ENCODE measurements around the gene HELZ.
A peak's percentile ranks its signal among the peaks of the same experiment; 100 is the strongest.
"Not testable (repeated sequence)": the region's sequence is repeated elsewhere in the genome, so short reads cannot be mapped to it uniquely, and the experiment has no call there.

Gene HELZ

DNA sequence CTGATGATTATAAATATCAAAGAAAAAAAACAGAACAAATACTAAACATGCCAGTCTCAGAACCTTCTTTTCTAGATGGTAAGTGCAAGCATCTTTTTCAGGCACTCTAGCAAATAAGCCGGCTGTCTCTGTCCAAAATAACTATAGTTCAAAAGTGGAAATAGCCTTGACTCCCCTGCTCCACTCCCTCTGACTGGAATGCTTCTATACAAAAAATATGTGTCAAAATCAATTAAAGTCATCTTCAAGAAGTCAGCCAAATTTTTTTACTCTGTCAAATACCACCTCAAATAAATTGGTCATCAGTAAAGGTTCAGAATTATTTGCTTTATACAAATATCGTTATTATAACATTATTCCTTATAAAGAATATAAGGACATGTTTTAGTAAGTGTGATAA, 117.1 kb downstream of the HELZ start:
- Mint-ChIP-seq H3K4me1 (peaks cover 8% of the 10 kb centered on the region), H3K27me3 (ENCODE audit: low read depth, poor library complexity) (no peaks in the 10 kb centered on the region), H3K27ac (no peak overlapping the region), H3K9me3 (no peaks in the 10 kb centered on the region), H3K4me3 (no peak overlapping the region), H3K36me3 (ENCODE audit: low read depth) (peaks cover 23% of the 10 kb centered on the region)
- DNase-seq = no peak
- TF ChIP-seq, protein P1, sequence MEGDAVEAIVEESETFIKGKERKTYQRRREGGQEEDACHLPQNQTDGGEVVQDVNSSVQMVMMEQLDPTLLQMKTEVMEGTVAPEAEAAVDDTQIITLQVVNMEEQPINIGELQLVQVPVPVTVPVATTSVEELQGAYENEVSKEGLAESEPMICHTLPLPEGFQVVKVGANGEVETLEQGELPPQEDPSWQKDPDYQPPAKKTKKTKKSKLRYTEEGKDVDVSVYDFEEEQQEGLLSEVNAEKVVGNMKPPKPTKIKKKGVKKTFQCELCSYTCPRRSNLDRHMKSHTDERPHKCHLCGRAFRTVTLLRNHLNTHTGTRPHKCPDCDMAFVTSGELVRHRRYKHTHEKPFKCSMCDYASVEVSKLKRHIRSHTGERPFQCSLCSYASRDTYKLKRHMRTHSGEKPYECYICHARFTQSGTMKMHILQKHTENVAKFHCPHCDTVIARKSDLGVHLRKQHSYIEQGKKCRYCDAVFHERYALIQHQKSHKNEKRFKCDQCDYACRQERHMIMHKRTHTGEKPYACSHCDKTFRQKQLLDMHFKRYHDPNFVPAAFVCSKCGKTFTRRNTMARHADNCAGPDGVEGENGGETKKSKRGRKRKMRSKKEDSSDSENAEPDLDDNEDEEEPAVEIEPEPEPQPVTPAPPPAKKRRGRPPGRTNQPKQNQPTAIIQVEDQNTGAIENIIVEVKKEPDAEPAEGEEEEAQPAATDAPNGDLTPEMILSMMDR (IDR thresholded peaks at IDR 0.05) = no peak

DNA sequence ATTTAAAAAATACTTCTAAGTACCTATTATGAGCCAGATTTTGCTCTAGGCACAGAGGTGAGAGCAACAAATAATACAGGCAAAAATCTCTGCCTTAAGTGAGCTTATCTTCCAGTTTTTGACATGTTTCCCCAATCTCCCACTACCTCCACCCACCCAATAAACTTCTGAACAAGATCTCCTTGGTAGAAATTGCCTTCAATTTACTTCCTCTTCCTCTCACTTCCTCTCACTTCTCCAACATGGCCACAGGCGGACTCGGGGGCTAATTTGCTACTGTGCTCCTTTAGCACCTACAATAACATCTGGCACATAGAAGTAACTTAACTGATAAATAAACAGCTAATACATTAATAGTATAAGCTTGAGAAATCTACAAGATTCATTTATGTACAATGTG, 118.0 kb downstream of the HELZ start:
- H3K36me3 Mint-ChIP-seq (ENCODE audit: low read depth) = peaks cover 26% of the 10 kb centered on the region
- peaks cover 8% of the 10 kb centered on the region for H3K4me1 Mint-ChIP-seq
- peak overlapping the region; percentile 2 for H3K27ac Mint-ChIP-seq
- TF ChIP-seq, protein P1 (IDR thresholded peaks at IDR 0.05) = no peak
- no peak overlapping the region for H3K4me3 Mint-ChIP-seq
- no peaks in the 10 kb centered on the region for H3K9me3 Mint-ChIP-seq
- no peak for DNase-seq
- no peaks in the 10 kb centered on the region for H3K27me3 Mint-ChIP-seq (ENCODE audit: low read depth, poor library complexity)

DNA sequence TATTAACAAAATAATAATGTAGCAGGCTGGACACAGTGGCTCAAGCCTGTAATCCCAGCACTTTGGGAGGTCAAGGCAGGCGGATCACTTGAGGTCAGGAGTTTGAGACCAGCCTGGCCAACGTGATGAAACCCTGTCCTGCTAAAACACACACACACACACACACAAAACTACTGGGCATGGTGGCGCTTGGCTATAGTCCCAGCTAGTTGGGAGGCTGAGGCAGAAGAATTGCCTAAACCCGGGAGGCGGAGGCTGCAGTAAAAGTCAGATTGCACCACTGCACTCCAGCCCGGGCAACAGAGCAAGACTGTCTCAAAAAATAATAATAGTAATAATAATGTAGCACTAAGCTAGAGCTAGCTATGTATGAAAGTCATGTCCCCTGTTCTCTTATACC, 118.5 kb downstream of the HELZ start:
- H3K27me3 Mint-ChIP-seq (ENCODE audit: low read depth, poor library complexity); H3K9me3 Mint-ChIP-seq; DNase-seq; H3K4me3 Mint-ChIP-seq; H3K4me1 Mint-ChIP-seq: not testable (repeated sequence)
- Mint-ChIP-seq H3K27ac (peak overlapping the region; percentile 2), H3K36me3 (ENCODE audit: low read depth) (peaks cover 27% of the 10 kb centered on the region)

DNA sequence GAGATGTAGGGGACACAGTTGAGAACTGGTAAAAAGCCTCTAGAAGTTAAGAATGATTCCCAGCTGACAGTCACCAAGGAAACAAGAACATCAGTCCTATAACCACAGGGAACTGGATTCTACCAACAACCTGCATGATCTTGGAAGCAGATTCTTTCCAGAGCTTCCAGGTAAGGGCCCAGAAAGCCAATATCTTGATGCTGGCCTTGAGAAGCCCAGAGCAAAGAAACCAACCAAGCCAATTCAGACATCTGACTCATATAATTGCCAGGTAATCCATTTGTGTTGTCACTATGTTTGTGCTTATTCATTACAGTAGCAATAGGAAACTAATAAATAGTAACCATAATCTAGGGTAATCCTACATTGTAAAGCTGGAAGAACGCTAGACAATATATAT, 119.1 kb downstream of the HELZ start:
- H3K36me3 Mint-ChIP-seq (ENCODE audit: low read depth) = peaks cover 33% of the 10 kb centered on the region
- TF ChIP-seq, protein P1 (IDR thresholded peaks at IDR 0.05) = no peak
- no peaks in the 10 kb centered on the region for H3K9me3 Mint-ChIP-seq
- H3K4me1 Mint-ChIP-seq = peaks cover 8% of the 10 kb centered on the region
- no peaks in the 10 kb centered on the region for H3K27me3 Mint-ChIP-seq (ENCODE audit: low read depth, poor library complexity)
- H3K27ac Mint-ChIP-seq = no peak overlapping the region
- DNase-seq = no peak
- no peak overlapping the region for H3K4me3 Mint-ChIP-seq

DNA sequence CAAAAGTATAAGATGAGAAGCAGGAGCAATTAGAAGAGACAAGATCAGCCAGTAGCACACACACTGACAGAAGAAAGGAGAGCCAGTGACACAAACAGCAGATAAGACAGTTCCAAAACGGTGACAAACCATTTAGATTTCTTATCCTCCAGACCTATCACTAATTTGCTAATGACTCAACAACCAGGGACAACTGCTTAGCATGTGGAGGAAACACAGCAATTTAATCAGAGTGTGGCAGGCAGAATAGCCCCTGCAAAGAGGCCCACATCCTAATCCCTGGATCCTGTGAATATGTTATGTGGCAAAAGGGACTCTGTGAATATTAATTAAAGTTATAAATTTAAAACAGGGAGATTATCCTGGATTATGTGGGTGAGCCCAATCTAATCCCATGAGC, 119.6 kb downstream of the HELZ start:
- DNase-seq = no peak
- no peaks in the 10 kb centered on the region for H3K9me3 Mint-ChIP-seq
- TF ChIP-seq, protein P1 (IDR thresholded peaks at IDR 0.05) = no peak
- H3K4me3 Mint-ChIP-seq = no peak overlapping the region
- H3K36me3 Mint-ChIP-seq (ENCODE audit: low read depth) = peaks cover 38% of the 10 kb centered on the region
- peak overlapping the region; percentile 92 for H3K27ac Mint-ChIP-seq
- peaks cover 8% of the 10 kb centered on the region for H3K4me1 Mint-ChIP-seq
- H3K27me3 Mint-ChIP-seq (ENCODE audit: low read depth, poor library complexity) = no peaks in the 10 kb centered on the region

DNA sequence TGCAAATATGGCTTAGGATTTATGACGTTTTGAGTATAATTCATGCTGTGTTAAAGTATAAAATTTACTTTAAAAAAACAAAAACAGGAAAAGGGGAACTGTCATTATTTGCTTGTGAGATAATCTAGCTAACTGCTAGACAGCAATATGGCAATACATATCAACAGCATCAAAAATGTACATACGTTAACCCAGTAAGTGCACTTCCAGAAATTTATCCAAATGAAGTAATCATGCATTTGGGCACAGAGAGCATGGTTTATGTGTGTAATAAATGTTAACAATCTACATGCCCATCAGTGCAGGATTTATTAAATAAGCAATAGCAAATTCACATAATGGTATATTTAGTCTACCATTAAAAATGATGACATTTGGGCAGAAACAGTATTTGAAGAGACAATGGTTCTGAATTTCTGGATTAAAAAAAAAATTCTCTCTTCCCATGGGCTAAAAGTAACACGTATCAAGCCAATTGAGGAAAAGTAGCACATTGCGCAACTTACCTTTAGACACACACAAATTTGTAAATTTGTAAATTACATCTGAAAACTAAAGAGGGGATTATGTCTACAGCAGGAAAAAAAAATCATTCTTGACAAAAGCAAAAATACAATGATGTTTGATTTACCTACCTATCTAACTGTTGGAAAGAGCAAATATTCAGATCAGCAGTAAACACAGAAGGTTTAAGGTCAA, 120.4 kb downstream of the HELZ start:
- H3K4me1 Mint-ChIP-seq = peaks cover 8% of the 10 kb centered on the region
- H3K36me3 Mint-ChIP-seq (ENCODE audit: low read depth) = peaks cover 44% of the 10 kb centered on the region
- H3K9me3 Mint-ChIP-seq = no peaks in the 10 kb centered on the region
- DNase-seq = no peak
- H3K27ac Mint-ChIP-seq = peak overlapping the region; percentile 8
- H3K27me3 Mint-ChIP-seq (ENCODE audit: low read depth, poor library complexity) = no peaks in the 10 kb centered on the region
- TF ChIP-seq, protein P1 (IDR thresholded peaks at IDR 0.05) = no peak
- H3K4me3 Mint-ChIP-seq = no peak overlapping the region
